ENCODE measurements around the gene TAS2R16.

- TF ChIP-seq CTCF (IDR thresholded peaks at IDR 0.05) (no peak), POLR2A (IDR thresholded peaks at IDR 0.05) (no peak), EP300 (IDR thresholded peaks at IDR 0.05) (no peak)
Observed at GRCh38 chr7:122951006-122951405, 44.5 kb downstream of the TAS2R16 start.

Data from ovary (tissue), 3 donors.